NCI-H82 (cell line): ENCODE measurements around the gene POLR2H.
A peak's percentile ranks its signal among the peaks of the same experiment; 100 is the strongest.

Experiments used
- DNase-seq: peaks from one replicate; lab custom pipeline; 2025; lab: John Stamatoyannopoulos, UW

POLR2H gene

GRCh38 chr3:184352149-184352785 is 9.2 kb upstream of the POLR2H start:
- no peak for DNase-seq

GRCh38 chr3:184352897-184353545 is 8.5 kb upstream of the POLR2H start:
- no peak for DNase-seq

GRCh38 chr3:184353546-184353941 is 8.0 kb upstream of the POLR2H start:
- no peak for DNase-seq

- DNase-seq = peak; percentile 84
Measured at GRCh38 chr3:184354121-184354728, 7.3 kb upstream of the POLR2H start.

- DNase-seq = no peak
Measured at GRCh38 chr3:184354754-184355153, 6.8 kb upstream of the POLR2H start.

- no peak for DNase-seq
Measured at GRCh38 chr3:184355261-184356040, 6.1 kb upstream of the POLR2H start.

- no peak for DNase-seq
Measured at GRCh38 chr3:184357248-184358123, 4.0 kb upstream of the POLR2H start.

GRCh38 chr3:184358124-184358767 is 3.3 kb upstream of the POLR2H start:
- DNase-seq = no peak

- DNase-seq = peak; percentile 55
Measured at GRCh38 chr3:184358921-184359350, 2.6 kb upstream of the POLR2H start.

- peak; percentile 61 for DNase-seq
Measured at GRCh38 chr3:184359610-184360009, 1.9 kb upstream of the POLR2H start.

GRCh38 chr3:184360070-184360928 is 1.2 kb upstream of the POLR2H start:
- peak; percentile 51 for DNase-seq

- peak; percentile 53 for DNase-seq
Measured at GRCh38 chr3:184360929-184361531, 480 bp upstream of the POLR2H start.

- peak; percentile 93 for DNase-seq
Measured at GRCh38 chr3:184361932-184362667, 590 bp downstream of the POLR2H start.

GRCh38 chr3:184362668-184363546 is 1.4 kb downstream of the POLR2H start:
- peak; percentile 100 for DNase-seq

GRCh38 chr3:184366619-184367289 is 5.2 kb downstream of the POLR2H start:
- DNase-seq = no peak

- DNase-seq = no peak
Measured at GRCh38 chr3:184368116-184368515, 6.6 kb downstream of the POLR2H start.

- no peak for DNase-seq
Measured at GRCh38 chr3:184368586-184369183, 7.2 kb downstream of the POLR2H start.
